HCT116 (cell line): ENCODE data around the gene GTPBP2. TPM values are rescaled to one million over a fixed set of nuclear protein-coding genes. Genes with fewer than 3 reads are reported as not detected.
A peak's percentile ranks its signal among the peaks of the same experiment; 100 is the strongest.

Experiments
- ATAC-seq: fragments of 200-7000 bp; cut with Tn5 transposase; 2 replicates; pipeline ENCODE4 v1.9.1; 2020; ENCODE audit warnings: mild to moderate bottlenecking, moderate library complexity
- BruUV-seq: library from RNA; stranded (reverse); fragments of 400-500 nt; replicated peaks from 2 replicates; lab custom pipeline; 2021; lab: Mats Ljungman, UMichigan
- CTCF ChIA-PET: fragments of 300-600 bp; sonication (Branson Sonifier 250); formaldehyde crosslinking; loops from one replicate; lab custom pipeline; 2021; ENCODE audit warnings: antibody characterized with exemption; lab: Charles Lee
- POLR2A ChIA-PET: fragments of 300-600, 350-600 bp; sonication (Branson Sonifier 250); formaldehyde crosslinking; loops from one replicate; lab custom pipeline; 2021; ENCODE audit warnings: antibody characterized with exemption; lab: Charles Lee
- RAD21 ChIA-PET, 2 experiments: fragments of 300-600 bp; sonication (Branson Sonifier 250); formaldehyde crosslinking; loops; one replicate each; lab custom pipeline; 2023; ENCODE audit warnings: low total read pairs in 2 of 2; ENCODE audit not compliant: uncharacterized antibody in 2 of 2, unreplicated experiment in 2 of 2, low non-redundant PET in 1 of 2; lab: Charles Lee
- DNase-seq: peaks from one replicate; pipeline ENCODE4 v3.0.0-alpha.2; 2010; ENCODE audit warnings: low read depth, low spot score
- H2AFZ ChIP-seq: fragments of 200-600 bp; shearing (Covaris generic), sonication (generic); 2 replicates; pipeline ENCODE4 v1.6.1; 2017; ENCODE audit warnings: low read depth, mixed run types, mixed read lengths, antibody characterized with exemption, low read length; ENCODE audit not compliant: poor library complexity, severe bottlenecking
- H3K27ac ChIP-seq: 2 replicates; pipeline ENCODE4 v1.5.1; 2012; ENCODE audit warnings: low read depth, low read length
- H3K27me3 ChIP-seq: fragments of 200-600 bp; sonication (generic); 2 replicates; pipeline ENCODE4 v1.6.1; 2016; ENCODE audit warnings: mixed run types, low read length, mixed read lengths; ENCODE audit not compliant: insufficient read depth
- H3K36me3 ChIP-seq, 2 experiments: fragments of 200-500 bp in 1 of 2; fragments of 200-600 bp in 1 of 2; sonication (Bioruptor generic) in 1 of 2; sonication (generic) in 1 of 2; 2 replicates each; pipeline versions ENCODE4 v1.5.1 to v1.6.1; 2014 to 2016; ENCODE audit warnings: low read length in 2 of 2, inconsistent platforms in 1 of 2, mixed read lengths in 1 of 2, mixed run types in 1 of 2; ENCODE audit not compliant: insufficient read depth in 2 of 2, control insufficient read depth in 1 of 2
- H3K4me1 ChIP-seq, 2 experiments: fragments of 200-600 bp in 1 of 2; sonication (generic) in 1 of 2; 2 replicates each; pipeline versions ENCODE4 v1.5.1 to v1.6.1; 2012 to 2017; ENCODE audit warnings: low read length in 2 of 2, inconsistent platforms in 1 of 2, mild to moderate bottlenecking in 1 of 2, mixed read lengths in 1 of 2, mixed run types in 1 of 2, moderate library complexity in 1 of 2; ENCODE audit not compliant: insufficient read depth in 2 of 2, control insufficient read depth in 1 of 2
- H3K4me2 ChIP-seq: fragments of 200-600 bp; sonication (generic); 2 replicates; pipeline ENCODE4 v1.6.1; 2017; ENCODE audit warnings: mixed run types, low read length, mixed read lengths
- H3K4me3 ChIP-seq, 2 experiments: fragments of 200-600 bp in 1 of 2; sonication (generic) in 1 of 2; replicated peaks in 1 of 2; 2 replicates each; pipeline ENCODE4 v1.5.1; 2011 to 2016; ENCODE audit warnings: low read length in 2 of 2, control low read depth in 1 of 2, low read depth in 1 of 2, mild to moderate bottlenecking in 1 of 2, mixed read lengths in 1 of 2, mixed run types in 1 of 2
- H3K79me2 ChIP-seq: fragments of 200-600 bp; sonication (generic); 2 replicates; pipeline ENCODE4 v1.6.1; 2017; ENCODE audit warnings: mild to moderate bottlenecking, mixed run types, low read length, moderate library complexity, mixed read lengths; ENCODE audit not compliant: insufficient read depth
- H3K9ac ChIP-seq: fragments of 200-600 bp; sonication (generic); 2 replicates; pipeline ENCODE4 v1.6.1; 2016; ENCODE audit warnings: low read length, mixed read lengths
- H3K9me2 ChIP-seq: fragments of 200-600 bp; sonication (generic), shearing (Covaris generic); 2 replicates; pipeline ENCODE4 v1.6.1; 2017; ENCODE audit warnings: mixed run types, mild to moderate bottlenecking, moderate library complexity; ENCODE audit not compliant: insufficient read depth
- H3K9me3 ChIP-seq, 2 experiments: fragments of 200-500 bp in 1 of 2; fragments of 200-600 bp in 1 of 2; sonication (Bioruptor generic) in 1 of 2; sonication (generic) in 1 of 2; 2 replicates each; pipeline ENCODE4 v1.6.1; 2014 to 2017; ENCODE audit warnings: low read length in 2 of 2, mixed read lengths in 2 of 2, inconsistent platforms in 1 of 2, low read depth in 1 of 2, mild to moderate bottlenecking in 1 of 2, mixed run types in 1 of 2, moderate library complexity in 1 of 2; ENCODE audit not compliant: control insufficient read depth in 1 of 2, insufficient read depth in 1 of 2
- H4K20me1 ChIP-seq: fragments of 200-600 bp; sonication (generic), shearing (Covaris generic); 2 replicates; pipeline ENCODE4 v1.6.1; 2017; ENCODE audit warnings: mixed run types, mild to moderate bottlenecking, moderate library complexity; ENCODE audit not compliant: insufficient read depth
- MAX ChIP-seq: IDR thresholded peaks from 2 replicates; pipeline ENCODE4 v1.6.1; 2012
- POLR2A ChIP-seq: IDR thresholded peaks from 2 replicates; pipeline ENCODE4 v1.7.0; 2011; ENCODE audit warnings: borderline replicate concordance; ENCODE audit not compliant: insufficient read depth, insufficient read length; ENCODE audit errors: extremely low read depth
- TCF7L2 ChIP-seq: IDR thresholded peaks from 2 replicates; pipeline ENCODE4 v1.7.0; 2011; ENCODE audit warnings: borderline replicate concordance, inconsistent platforms; ENCODE audit not compliant: insufficient read depth, insufficient read length; ENCODE audit errors: extremely low read depth
- ZBTB33 ChIP-seq: IDR thresholded peaks from 2 replicates; pipeline ENCODE4 v1.6.1; 2011; ENCODE audit warnings: mild to moderate bottlenecking, low read length, moderate library complexity; ENCODE audit not compliant: insufficient replicate concordance; ENCODE audit errors: extremely low read depth
- intact Hi-C: fragments of 100-400 bp; cut with micrococcal nuclease; formaldehyde crosslinking; loops from 2 replicates; pipeline ENCODE4 v1.10.0; 2022
- total RNA-seq: library from RNA; stranded (reverse); gene quantifications from one replicate; pipeline ENCODE4 v1.2.1, GENCODE V29; 2021; ENCODE audit not compliant: unreplicated experiment

Gene GTPBP2
- total RNA-seq, 1 experiment from 2014 or later: 98.0 TPM

GRCh38 chr6:43575105-43575771 is 53.8 kb downstream of the GTPBP2 start:
- POLR2A ChIA-PET: interaction anchor here (1.0 to 1.4 kb wide), 4 partner anchors 50 to 195 kb away, joined by 3 to 6 read pairs (median 3); partner anchors contain the start of genes GTPBP2 and VEGFA
- H2AFZ ChIP-seq: no peak overlapping the region
- H3K79me2 ChIP-seq: peaks cover 82% of the 10 kb centered on the region

More at GRCh38 chr6:43575105-43575771, 53.8 kb downstream of the GTPBP2 start:
- Histone ChIP-seq H3K36me3 (peaks cover 26 to 27% of the 10 kb centered on the region in 2 experiments), H3K27me3 (no peaks in the 10 kb centered on the region), H3K4me2 (peak overlapping the region; percentile 98), H3K4me3 (peak overlapping the region; percentile 69 to 84), H3K9me2 (no peaks in the 10 kb centered on the region), H3K27ac (peak overlapping the region; percentile 88), H4K20me1 (no peaks in the 10 kb centered on the region), H3K4me1 (peaks cover 8 to 15% of the 10 kb centered on the region in 2 experiments; a peak in 3 of 4 replicates), H3K9ac (peak overlapping the region; percentile 91), H3K9me3 (no peaks in the 10 kb centered on the region)
- DNase-seq (no peak), ATAC-seq (peak; percentile 55)
- TF ChIP-seq MAX: 0 out of 2 replicates have a peak, but pooled peaks have one; percentile 36
- peak; percentile 37 for TF ChIP-seq TCF7L2
- no peak for TF ChIP-seq POLR2A
- TF ChIP-seq ZBTB33: no peak
- RAD21 ChIA-PET: no interaction called here
- intact Hi-C loops: no loop called here
- BruUV-seq: no TSS peak
- CTCF ChIA-PET: no interaction called here
